Stomach (tissue), 9 donors: ENCODE results near the gene PIP4K2B. TPM values are rescaled to one million over a fixed set of nuclear protein-coding genes. Genes with fewer than 3 reads are reported as not detected.

Experiments used
- DNase-seq, 2 donors: peaks; one replicate each; pipeline versions ENCODE4 v3.0.0 to v3.0.0-alpha.2; 2013 to 2019
- H3K27ac ChIP-seq, 5 donors: fragments of 200-600 bp in 4 of 5; sonication (generic) in 4 of 5; one replicate each; pipeline ENCODE4 v1.5.1; 2013 to 2019; ENCODE audit warnings: mild to moderate bottlenecking in 1 of 5, moderate library complexity in 1 of 5
- H3K27me3 ChIP-seq, 3 donors: fragments of 200-600 bp; sonication (generic); one replicate each; pipeline ENCODE4 v1.5.1; 2017 to 2019; ENCODE audit warnings: mixed run types in 1 of 3
- H3K36me3 ChIP-seq, 4 donors: fragments of 200-600 bp; sonication (generic); 1 replicate in 3 of 4; 2 replicates in 1 of 4; pipeline ENCODE4 v1.5.1; 2016 to 2019
- H3K4me1 ChIP-seq, 4 donors: fragments of 200-600 bp; sonication (generic); one replicate each; pipeline ENCODE4 v1.5.1; 2016 to 2019
- H3K4me3 ChIP-seq, 4 donors: fragments of 200-600 bp; sonication (generic) in 3 of 4; one replicate each; pipeline ENCODE4 v1.5.1; 2016 to 2019; ENCODE audit warnings: mild to moderate bottlenecking in 1 of 4
- H3K9me3 ChIP-seq, 4 donors: fragments of 200-600 bp; sonication (generic); one replicate each; pipeline ENCODE4 v1.5.1; 2016 to 2019
- EP300 ChIP-seq: sonication (generic); formaldehyde crosslinking; IDR thresholded peaks from one replicate; pipeline ENCODE4 v1.6.1; 2017; ENCODE audit warnings: antibody characterized with exemption
- POLR2A ChIP-seq, 4 donors: fragments of 450-650 bp; IDR thresholded peaks; one replicate each; pipeline ENCODE4 v1.6.1; 2016; ENCODE audit warnings: antibody characterized with exemption in 4 of 4, control low read depth in 2 of 4, mild to moderate bottlenecking in 1 of 4, moderate library complexity in 1 of 4
- POLR2AphosphoS5 ChIP-seq, 3 donors: sonication (generic); formaldehyde crosslinking; IDR thresholded peaks; one replicate each; pipeline ENCODE4 v1.6.1; 2016; ENCODE audit warnings: antibody characterized with exemption in 3 of 3
- WGBS, 5 donors: extraction: QIAGEN DNeasy Blood & Tissue Kit in 3 of 5; methylation state at CpG; one replicate each; pipeline versions ENCODE4 v1.1.5 to v1.1.7; 2013 to 2018; 5-methylcytosine and 5-hydroxymethylcytosine counted together
- intact Hi-C: fragments of 100-400 bp; cut with DNase I; formaldehyde crosslinking; loops from one replicate; pipeline ENCODE4 v1.15.1; 2023; ENCODE audit warnings: low total_unique reads
- polyA plus RNA-seq, 3 donors: library from polyadenylated mRNA; stranded (reverse); fragments of 200-250 nt; gene quantifications; one replicate each; pipeline ENCODE4 v1.2.3, GENCODE V29; 2013
- total RNA-seq, 5 donors: library from RNA; depleted of rRNA; stranded (reverse); fragments of >200 nt; gene quantifications; one replicate each; pipeline versions ENCODE4 v1.1.0 to v1.2.3, GENCODE V29; 2014 to 2016
- TF ChIP-seq, protein P1 (sequence below), 7 experiments: fragments of 450-650 bp in 4 of 7; fragments of 200-600 bp in 3 of 7; sonication (generic) in 3 of 7; IDR thresholded peaks; one replicate each; pipeline ENCODE4 v1.5.1; 2016 to 2019; ENCODE audit warnings: antibody characterized with exemption in 7 of 7, control low read depth in 2 of 7, mild to moderate bottlenecking in 1 of 7
- donor health status: healthy with polysubstance abuse.
- donor health status: Bipolar disorder and iron deficiency.
- donor health status: healthy.

Gene PIP4K2B
- total and polyA plus RNA-seq, 8 donors: 9.9 to 99.2 (median 23.3) TPM

DNA sequence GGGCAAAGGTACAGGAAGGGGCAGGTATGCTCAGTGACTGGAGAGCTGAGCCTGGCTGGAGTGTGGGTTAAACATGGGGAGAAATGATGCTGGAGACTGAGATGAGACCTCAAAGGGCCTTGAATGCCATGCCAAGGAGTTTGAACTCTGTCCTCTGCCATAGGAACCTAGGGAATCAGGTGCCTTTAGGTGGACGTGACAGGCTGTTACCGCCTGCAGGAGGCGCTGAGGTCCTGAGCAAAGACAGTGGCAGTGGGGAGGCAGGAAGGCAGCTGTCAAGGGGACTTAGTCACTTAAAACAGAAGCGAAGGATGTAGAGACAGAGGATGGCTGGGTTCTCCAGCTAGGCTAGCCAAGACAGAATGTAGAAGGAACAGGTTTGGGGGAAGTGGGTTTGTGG is 37.7 kb downstream of the PIP4K2B start:
- Histone ChIP-seq H3K27ac (no peak overlapping the region), H3K9me3 (no peaks in the 10 kb centered on the region), H3K27me3 (no peaks in the 10 kb centered on the region), H3K4me3 (no peak overlapping the region), H3K4me1 (no peaks in the 10 kb centered on the region), H3K36me3 (peaks cover 78 to 100% (median 100%) of the 10 kb centered on the region in 4 donors)
- TF ChIP-seq POLR2AphosphoS5 (IDR thresholded peaks at IDR 0.05) (no peak), POLR2A (IDR thresholded peaks at IDR 0.05) (no peak), EP300 (no peak)
- TF ChIP-seq, protein P1, sequence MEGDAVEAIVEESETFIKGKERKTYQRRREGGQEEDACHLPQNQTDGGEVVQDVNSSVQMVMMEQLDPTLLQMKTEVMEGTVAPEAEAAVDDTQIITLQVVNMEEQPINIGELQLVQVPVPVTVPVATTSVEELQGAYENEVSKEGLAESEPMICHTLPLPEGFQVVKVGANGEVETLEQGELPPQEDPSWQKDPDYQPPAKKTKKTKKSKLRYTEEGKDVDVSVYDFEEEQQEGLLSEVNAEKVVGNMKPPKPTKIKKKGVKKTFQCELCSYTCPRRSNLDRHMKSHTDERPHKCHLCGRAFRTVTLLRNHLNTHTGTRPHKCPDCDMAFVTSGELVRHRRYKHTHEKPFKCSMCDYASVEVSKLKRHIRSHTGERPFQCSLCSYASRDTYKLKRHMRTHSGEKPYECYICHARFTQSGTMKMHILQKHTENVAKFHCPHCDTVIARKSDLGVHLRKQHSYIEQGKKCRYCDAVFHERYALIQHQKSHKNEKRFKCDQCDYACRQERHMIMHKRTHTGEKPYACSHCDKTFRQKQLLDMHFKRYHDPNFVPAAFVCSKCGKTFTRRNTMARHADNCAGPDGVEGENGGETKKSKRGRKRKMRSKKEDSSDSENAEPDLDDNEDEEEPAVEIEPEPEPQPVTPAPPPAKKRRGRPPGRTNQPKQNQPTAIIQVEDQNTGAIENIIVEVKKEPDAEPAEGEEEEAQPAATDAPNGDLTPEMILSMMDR (IDR thresholded peaks at IDR 0.05): no peak
- intact Hi-C loops: no loop called here
- peak in 1 of 2 donors; percentile 43 for DNase-seq
- WGBS, 5 donors: 61 to 83% (median 80%) methylated on average over 4 of the region's 4 CpGs

DNA sequence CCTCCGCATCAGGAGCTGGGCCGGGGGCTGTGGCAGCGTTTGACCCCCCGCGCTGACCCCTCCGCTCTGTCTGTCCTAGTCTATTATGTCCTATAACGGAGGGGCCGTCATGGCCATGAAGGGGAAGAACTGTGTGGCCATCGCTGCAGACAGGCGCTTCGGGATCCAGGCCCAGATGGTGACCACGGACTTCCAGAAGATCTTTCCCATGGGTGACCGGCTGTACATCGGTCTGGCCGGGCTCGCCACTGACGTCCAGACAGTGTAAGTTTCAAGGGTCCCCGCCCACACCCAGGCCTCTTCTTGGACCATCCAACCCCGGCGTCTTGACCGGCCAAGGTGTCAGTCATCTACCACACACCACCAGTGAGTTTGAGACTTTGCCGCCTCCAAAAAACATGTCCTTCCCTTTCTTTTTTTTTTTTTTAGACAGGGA is 46.3 kb downstream of the PIP4K2B start:
- H3K27ac ChIP-seq: peak overlapping the region; percentile 85 to 94 (median 93)
- peaks cover 30 to 43% (median 38%) of the 10 kb centered on the region in 4 donors for H3K36me3 ChIP-seq
- TF ChIP-seq EP300 (no peak), POLR2AphosphoS5 (IDR thresholded peaks at IDR 0.05) (no peak), POLR2A (IDR thresholded peaks at IDR 0.05) (no peak)
- TF ChIP-seq, protein P1 (IDR thresholded peaks at IDR 0.05): no peak
- no peaks in the 10 kb centered on the region for H3K9me3 ChIP-seq
- H3K4me1 ChIP-seq: peaks cover 44 to 62% (median 55%) of the 10 kb centered on the region in 4 donors
- intact Hi-C loops: no loop called here
- H3K27me3 ChIP-seq: peaks cover 0 to 27% (median 9%) of the 10 kb centered on the region in 3 donors
- DNase-seq: no peak
- 4 to 10% (median 7%) methylated on average over 13 to 22 of the region's 22 CpGs for WGBS, 5 donors
- peak overlapping the region; percentile 71 to 98 (median 90) for H3K4me3 ChIP-seq

DNA sequence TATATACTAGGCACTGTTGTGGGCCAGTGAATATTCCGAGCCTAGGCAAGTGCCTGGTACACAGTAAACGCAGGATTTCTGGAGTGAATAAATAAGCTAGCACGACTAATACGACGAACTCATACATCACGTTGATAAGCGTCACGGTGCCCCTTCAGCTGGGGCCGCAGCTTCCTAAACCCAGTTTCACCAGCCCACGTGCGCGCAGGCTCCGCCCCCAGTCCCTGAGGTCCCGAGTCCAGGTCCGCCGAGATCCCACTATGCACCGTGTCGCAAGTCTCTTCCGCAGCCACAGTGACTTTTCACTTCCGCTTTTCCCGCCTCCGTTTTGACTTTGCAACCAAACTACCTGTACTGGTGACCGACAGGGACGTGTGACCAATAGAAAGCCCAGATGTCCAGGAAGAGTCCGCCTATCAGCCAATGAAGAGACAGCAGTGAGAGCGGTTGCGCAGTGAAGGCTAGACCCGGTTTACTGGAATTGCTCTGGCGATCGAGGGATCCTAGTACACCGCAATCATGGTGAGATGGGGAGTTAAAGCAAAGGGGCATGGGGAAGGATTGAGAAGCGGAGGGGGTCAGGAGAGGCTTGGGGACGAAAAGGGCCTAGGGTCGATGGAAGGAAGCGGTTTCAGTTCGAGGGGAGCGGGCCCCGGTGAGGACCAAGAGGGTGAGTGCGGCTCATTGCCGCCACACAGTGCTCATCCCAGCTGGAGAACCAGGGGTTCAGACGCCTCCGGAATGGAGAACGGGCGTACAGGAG is 46.9 kb downstream of the PIP4K2B start, which contains the start of gene PSMB3:
Gene PSMB3 (plus strand): TSS at position 434 of the 763 bp plus-strand sequence. CDS start 86 bp downstream, at position 520.
- peaks cover 45 to 68% (median 61%) of the 10 kb centered on the region in 4 donors for H3K4me1 ChIP-seq

DNA sequence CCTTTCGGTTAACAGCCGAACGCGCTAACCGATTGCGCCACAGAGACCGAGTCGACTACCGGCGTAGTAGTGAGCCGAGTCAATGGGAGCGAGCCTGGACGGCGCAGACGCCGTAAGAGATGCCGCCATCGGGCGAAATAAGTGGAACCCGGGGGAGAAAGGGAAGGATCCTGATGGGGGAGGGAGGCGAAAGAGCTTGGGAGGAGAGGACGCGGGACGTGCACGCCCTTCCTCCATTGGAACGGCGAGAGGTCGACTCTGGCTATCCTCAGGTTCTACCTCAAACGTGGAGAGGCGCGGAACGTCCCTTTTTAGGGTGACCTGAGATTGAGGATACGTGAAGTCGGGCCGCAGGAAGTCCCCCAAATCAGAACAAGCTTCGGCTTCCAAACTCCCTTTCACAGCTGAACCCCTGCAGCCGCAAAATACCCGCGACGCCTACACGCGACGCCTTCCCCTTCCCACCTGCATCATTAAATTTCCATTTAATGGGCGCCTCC is 47.5 kb downstream of the PIP4K2B start:
- Histone ChIP-seq H3K36me3 (peaks cover 19 to 30% (median 25%) of the 10 kb centered on the region in 4 donors), H3K9me3 (no peaks in the 10 kb centered on the region), H3K4me3 (peak overlapping the region; percentile 71 to 98 (median 90)), H3K27me3 (peaks cover 0 to 39% (median 15%) of the 10 kb centered on the region in 3 donors), H3K27ac (peak overlapping the region; percentile 77 to 94 (median 93)), H3K4me1 (peaks cover 51 to 74% (median 67%) of the 10 kb centered on the region in 4 donors)
- intact Hi-C loops: no loop called here
- TF ChIP-seq, protein P1 (IDR thresholded peaks at IDR 0.05): no peak
- TF ChIP-seq EP300 (no peak), POLR2AphosphoS5 (IDR thresholded peaks at IDR 0.05) (peak; percentile 28 to 79 (median 38)), POLR2A (IDR thresholded peaks at IDR 0.05) (no peak)
- DNase-seq: peak; percentile 84 to 96
- WGBS, 5 donors: 0 to 1% (median 0%) methylated on average over 43 to 44 of the region's 44 CpGs

More for the DNA sequence above, 46.9 kb downstream of the PIP4K2B start, which contains the start of gene PSMB3:
- intact Hi-C loops: no loop called here
- Histone ChIP-seq H3K4me3 (peak within 1 kb of the TSS; percentile 71 to 98 (median 90)), H3K27ac (peak within 1 kb of the TSS; percentile 85 to 94 (median 93)), H3K9me3 (no peaks in the 10 kb centered on the region), H3K36me3 (peaks cover 25 to 37% (median 32%) of the 10 kb centered on the region in 4 donors), H3K27me3 (peaks cover 0 to 33% (median 15%) of the 10 kb centered on the region in 3 donors)
- TF ChIP-seq, protein P1 (IDR thresholded peaks at IDR 0.05): peak in 1 of 7 experiments; percentile 9
- peak in 2 of 4 donors; percentile 7 to 39 for TF ChIP-seq POLR2A (IDR thresholded peaks at IDR 0.05)
- TF ChIP-seq EP300: no peak
- TF ChIP-seq POLR2AphosphoS5 (IDR thresholded peaks at IDR 0.05): peak; percentile 54 to 92 (median 75)
- peak; percentile 97 to 99 for DNase-seq
- 0 to 1% (median 0%) methylated on average over 32 to 44 of the region's 44 CpGs for WGBS, 5 donors
